Activated naive CD4-positive, alpha-beta T cell treated with anti-CD3 and anti-CD28 coated beads, Interleukin-2, amount 50 U/mL, for 24 hours (primary cell): ENCODE data around the gene ZNF473.

ENCODE experiments used
- H3K27ac Mint-ChIP-seq: one replicate; pipeline ENCODE4 v1.8.0; 2021; ENCODE audit warnings: mild to moderate bottlenecking, mixed read lengths
- H3K27me3 Mint-ChIP-seq: one replicate; pipeline ENCODE4 v1.8.0; 2021; ENCODE audit warnings: mixed read lengths
- H3K36me3 Mint-ChIP-seq: one replicate; pipeline ENCODE4 v1.8.0; 2021; ENCODE audit warnings: mixed read lengths
- H3K4me1 Mint-ChIP-seq: one replicate; pipeline ENCODE4 v1.8.0; 2021; ENCODE audit warnings: mixed read lengths
- H3K4me3 Mint-ChIP-seq: one replicate; pipeline ENCODE4 v1.8.0; 2021; ENCODE audit warnings: mild to moderate bottlenecking, mixed read lengths
- H3K9me3 Mint-ChIP-seq: one replicate; pipeline ENCODE4 v1.8.0; 2021; ENCODE audit warnings: mixed read lengths

The ZNF473 gene

DNA sequence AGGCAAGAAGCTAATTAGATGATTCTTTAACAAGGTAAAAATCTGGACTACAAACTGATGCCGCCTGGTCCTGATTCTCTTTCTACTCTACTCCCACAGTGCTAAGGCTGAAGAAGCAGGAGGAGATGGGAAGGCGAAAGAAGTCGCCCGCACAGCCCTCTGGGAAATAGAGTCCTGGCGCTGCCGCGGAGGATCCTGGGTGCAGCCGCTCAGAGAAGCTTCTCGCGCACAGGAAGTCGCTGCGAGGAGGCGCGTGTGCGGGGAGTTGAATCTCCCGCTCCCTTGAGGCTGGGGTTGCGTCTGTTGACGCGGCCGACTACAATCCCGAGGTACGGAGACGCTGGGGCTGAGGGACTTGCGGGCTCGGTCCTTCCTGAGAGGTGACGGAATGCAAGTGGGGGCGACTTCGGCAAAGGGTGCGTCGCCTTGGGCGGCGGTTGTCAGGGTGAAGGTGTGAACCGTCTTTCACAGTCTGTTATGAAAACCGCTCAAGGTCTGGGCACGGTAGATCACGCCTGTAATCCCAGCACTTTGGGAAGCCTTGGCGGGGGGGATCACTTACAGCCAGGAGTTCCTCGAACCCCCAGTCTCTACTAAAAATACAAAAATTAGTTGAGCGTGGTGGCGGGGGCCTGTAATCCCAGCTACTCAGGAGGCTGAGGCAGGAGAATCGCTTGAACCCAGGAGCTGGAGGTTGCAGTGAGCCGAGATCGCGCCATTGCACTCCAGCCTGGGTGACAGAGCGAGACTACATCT lies at the start of gene ZNF473:
ZNF473 (plus strand) TSS at position 212 of the 756 bp plus-strand sequence. CDS start 5,078 bp downstream, outside the sequence.
- Mint-ChIP-seq H3K4me3 (peak within 1 kb of the TSS; percentile 96), H3K36me3 (peaks cover 6% of the 10 kb centered on the region), H3K27ac (peak within 1 kb of the TSS; percentile 99), H3K4me1 (peaks cover 51% of the 10 kb centered on the region), H3K9me3 (no peaks in the 10 kb centered on the region), H3K27me3 (no peaks in the 10 kb centered on the region)

GRCh38 chr19:49976496-49976895 lies 49.3 kb upstream of the ZNF473 start:
- Mint-ChIP-seq H3K27me3 (no peaks in the 10 kb centered on the region), H3K9me3 (no peaks in the 10 kb centered on the region), H3K27ac (no peak overlapping the region), H3K4me1 (no peaks in the 10 kb centered on the region), H3K4me3 (no peak overlapping the region), H3K36me3 (no peaks in the 10 kb centered on the region)

DNA sequence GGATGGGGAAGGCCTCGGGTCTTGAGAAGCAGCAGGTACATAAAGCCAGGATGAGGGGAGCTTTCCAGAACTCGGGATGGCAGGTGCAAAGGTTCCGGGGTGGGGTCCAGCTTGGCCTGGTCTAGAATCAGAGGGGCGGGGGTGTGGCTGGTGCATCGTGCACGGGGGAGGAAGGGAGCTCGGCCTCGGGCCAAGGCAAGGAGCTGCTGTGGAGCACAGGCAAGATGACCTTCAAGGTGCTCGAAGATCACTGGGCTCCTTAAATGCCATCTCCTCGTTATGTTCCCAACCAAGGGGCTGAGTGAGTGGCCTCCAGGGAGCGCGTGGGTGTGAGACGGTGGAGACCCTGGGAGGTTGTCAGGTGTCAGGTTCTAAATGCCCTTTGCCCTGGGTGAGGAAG lies 48.7 kb upstream of the ZNF473 start:
- Mint-ChIP-seq H3K4me1 (no peaks in the 10 kb centered on the region), H3K4me3 (no peak overlapping the region), H3K27me3 (no peaks in the 10 kb centered on the region), H3K9me3 (no peaks in the 10 kb centered on the region), H3K27ac (no peak overlapping the region), H3K36me3 (no peaks in the 10 kb centered on the region)

GRCh38 chr19:49977881-49978280 lies 47.9 kb upstream of the ZNF473 start:
- Mint-ChIP-seq H3K9me3 (no peaks in the 10 kb centered on the region), H3K4me3 (no peak overlapping the region)

GRCh38 chr19:49978324-49978723 lies 47.5 kb upstream of the ZNF473 start:
- H3K9me3 Mint-ChIP-seq = no peaks in the 10 kb centered on the region
- H3K4me3 Mint-ChIP-seq = no peak overlapping the region
- no peaks in the 10 kb centered on the region for H3K4me1 Mint-ChIP-seq
- no peaks in the 10 kb centered on the region for H3K36me3 Mint-ChIP-seq
- H3K27me3 Mint-ChIP-seq = no peaks in the 10 kb centered on the region
- no peak overlapping the region for H3K27ac Mint-ChIP-seq

More at GRCh38 chr19:49977881-49978280, 47.9 kb upstream of the ZNF473 start:
- H3K27ac Mint-ChIP-seq = no peak overlapping the region
- H3K27me3 Mint-ChIP-seq = no peaks in the 10 kb centered on the region
- no peaks in the 10 kb centered on the region for H3K4me1 Mint-ChIP-seq
- no peaks in the 10 kb centered on the region for H3K36me3 Mint-ChIP-seq

GRCh38 chr19:49981603-49982593 lies 43.9 kb upstream of the ZNF473 start:
- Mint-ChIP-seq H3K4me1 (peaks cover 6% of the 10 kb centered on the region), H3K9me3 (no peaks in the 10 kb centered on the region), H3K4me3 (no peak overlapping the region), H3K27ac (peak overlapping the region; percentile 17), H3K36me3 (peaks cover 4% of the 10 kb centered on the region), H3K27me3 (no peaks in the 10 kb centered on the region)

- H3K27ac Mint-ChIP-seq = no peak overlapping the region
- H3K9me3 Mint-ChIP-seq = no peaks in the 10 kb centered on the region
- no peaks in the 10 kb centered on the region for H3K27me3 Mint-ChIP-seq
- peaks cover 17% of the 10 kb centered on the region for H3K4me1 Mint-ChIP-seq
- peaks cover 14% of the 10 kb centered on the region for H3K36me3 Mint-ChIP-seq
- no peak overlapping the region for H3K4me3 Mint-ChIP-seq
Observed at GRCh38 chr19:49983645-49984229, 42.1 kb upstream of the ZNF473 start.

GRCh38 chr19:49984491-49984890 lies 41.3 kb upstream of the ZNF473 start:
- Mint-ChIP-seq H3K27me3 (no peaks in the 10 kb centered on the region), H3K4me3 (no peak overlapping the region), H3K27ac (no peak overlapping the region), H3K9me3 (no peaks in the 10 kb centered on the region), H3K36me3 (peaks cover 14% of the 10 kb centered on the region), H3K4me1 (peaks cover 18% of the 10 kb centered on the region)

DNA sequence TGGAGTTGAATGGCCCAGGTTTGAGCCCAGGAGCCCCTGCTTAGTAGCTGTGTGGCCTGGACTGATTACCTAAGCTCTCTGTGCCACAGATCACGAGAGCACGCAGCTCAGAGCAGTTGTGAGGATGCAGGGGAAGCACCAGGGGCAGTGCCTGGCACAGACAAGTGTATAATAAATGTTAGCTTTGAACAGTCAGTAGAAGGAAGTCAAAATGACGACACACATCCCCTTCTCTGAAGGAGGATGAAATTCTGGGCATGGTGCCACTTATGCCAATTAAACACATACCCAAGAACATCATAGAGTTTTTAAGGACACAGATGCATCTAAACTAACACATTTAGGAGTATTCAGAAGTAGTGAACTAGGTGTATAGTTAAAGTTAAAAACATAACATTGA lies 39.9 kb upstream of the ZNF473 start:
- H3K36me3 Mint-ChIP-seq = peaks cover 14% of the 10 kb centered on the region
- H3K4me3 Mint-ChIP-seq = no peak overlapping the region
- peaks cover 18% of the 10 kb centered on the region for H3K4me1 Mint-ChIP-seq
- no peaks in the 10 kb centered on the region for H3K9me3 Mint-ChIP-seq
- no peak overlapping the region for H3K27ac Mint-ChIP-seq
- H3K27me3 Mint-ChIP-seq = no peaks in the 10 kb centered on the region

DNA sequence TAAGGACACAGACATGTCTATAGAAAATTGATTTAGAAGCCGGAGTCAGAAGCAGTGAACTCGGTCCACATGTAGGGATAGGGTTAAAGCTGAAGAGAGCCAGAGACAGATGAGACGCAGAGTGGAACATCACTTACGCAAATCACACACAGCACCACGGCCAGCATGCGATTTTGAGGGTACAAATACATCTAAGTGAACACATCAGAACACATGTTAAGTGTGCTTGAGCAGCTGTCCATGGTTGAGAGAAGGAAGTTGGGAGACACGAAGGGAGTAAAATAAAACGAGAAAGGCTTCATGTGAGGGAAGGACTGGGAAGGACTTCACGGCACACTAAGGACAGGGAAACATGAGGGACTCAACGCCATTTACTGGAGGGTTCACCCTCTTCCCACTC lies 39.5 kb upstream of the ZNF473 start:
- no peak overlapping the region for H3K4me3 Mint-ChIP-seq
- H3K27ac Mint-ChIP-seq = peak overlapping the region; percentile 49
- H3K36me3 Mint-ChIP-seq = peaks cover 19% of the 10 kb centered on the region
- no peaks in the 10 kb centered on the region for H3K27me3 Mint-ChIP-seq
- H3K4me1 Mint-ChIP-seq = peaks cover 18% of the 10 kb centered on the region
- no peaks in the 10 kb centered on the region for H3K9me3 Mint-ChIP-seq

DNA sequence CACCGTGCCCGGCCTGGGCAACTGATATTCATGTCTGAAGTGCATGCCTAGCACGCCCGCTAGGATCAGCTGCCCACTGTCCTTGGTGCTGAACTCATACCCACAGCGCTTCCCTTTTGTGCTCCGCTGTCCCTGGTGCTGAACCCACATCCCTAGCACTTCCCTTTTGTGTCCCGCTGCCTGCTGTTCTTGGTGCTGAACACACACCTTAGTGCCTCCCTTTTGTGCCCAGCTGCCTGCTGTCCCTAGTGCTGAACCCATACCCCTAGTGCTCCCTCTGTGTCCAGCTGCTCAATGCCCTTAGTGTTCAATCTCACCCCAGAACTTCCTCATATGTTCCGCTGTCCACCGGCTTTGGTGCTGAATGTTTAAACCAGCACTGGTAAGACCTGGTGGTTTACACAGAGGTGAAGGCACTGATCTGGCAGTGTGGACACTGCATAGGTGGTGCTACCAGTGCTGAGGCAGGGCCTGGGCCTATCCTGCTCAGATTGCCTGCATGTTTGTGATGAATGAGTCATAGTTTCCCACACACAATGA lies 38.6 kb upstream of the ZNF473 start:
- Mint-ChIP-seq H3K27ac (peak overlapping the region; percentile 65), H3K4me1 (peaks cover 18% of the 10 kb centered on the region), H3K36me3 (peaks cover 20% of the 10 kb centered on the region), H3K27me3 (no peaks in the 10 kb centered on the region), H3K4me3 (no peak overlapping the region), H3K9me3 (no peaks in the 10 kb centered on the region)

DNA sequence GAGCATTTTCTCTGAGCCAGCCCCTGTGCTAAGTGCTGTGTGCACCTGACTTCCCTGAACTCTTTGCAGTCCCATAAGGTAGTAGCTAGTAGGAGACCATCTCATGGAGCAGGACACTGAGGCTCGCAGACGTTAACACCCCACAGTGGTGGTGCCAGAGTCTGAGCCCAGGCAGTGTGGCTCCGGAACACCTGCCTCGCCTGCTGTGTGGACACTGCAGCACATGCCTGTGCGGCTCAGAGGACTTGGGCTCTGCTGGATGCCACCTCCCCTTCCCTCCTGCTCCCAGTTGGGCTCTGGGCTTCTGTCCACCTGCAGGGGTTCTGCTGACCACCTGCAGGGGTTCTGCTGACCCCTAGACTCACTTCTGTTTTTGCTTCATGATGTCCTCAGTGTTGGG lies 37.8 kb upstream of the ZNF473 start:
- peaks cover 23% of the 10 kb centered on the region for H3K36me3 Mint-ChIP-seq
- H3K27me3 Mint-ChIP-seq = no peaks in the 10 kb centered on the region
- no peak overlapping the region for H3K4me3 Mint-ChIP-seq
- peaks cover 18% of the 10 kb centered on the region for H3K4me1 Mint-ChIP-seq
- H3K27ac Mint-ChIP-seq = peak overlapping the region; percentile 71
- H3K9me3 Mint-ChIP-seq = no peaks in the 10 kb centered on the region

DNA sequence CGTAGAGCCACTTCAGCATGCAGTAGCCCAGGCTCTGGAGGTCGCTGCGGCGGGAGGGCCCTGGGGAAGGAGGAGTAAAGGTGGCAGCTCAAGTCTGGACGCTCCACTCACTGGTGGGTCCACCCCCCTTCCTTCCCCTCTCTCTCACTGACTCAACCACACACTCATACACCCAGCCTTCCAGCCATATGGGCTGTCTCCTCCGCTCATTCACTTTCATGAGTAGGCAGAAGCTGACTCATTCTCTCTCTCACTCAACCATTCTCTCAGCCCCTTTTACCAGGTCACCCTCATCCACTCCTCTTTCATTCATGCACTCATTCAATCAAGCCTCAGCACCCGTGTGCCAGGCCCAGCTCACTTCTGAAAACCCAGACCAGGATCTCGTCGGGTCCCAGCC lies 37.4 kb upstream of the ZNF473 start:
- no peaks in the 10 kb centered on the region for H3K9me3 Mint-ChIP-seq
- peaks cover 18% of the 10 kb centered on the region for H3K4me1 Mint-ChIP-seq
- peaks cover 23% of the 10 kb centered on the region for H3K36me3 Mint-ChIP-seq
- peak overlapping the region; percentile 44 for H3K4me3 Mint-ChIP-seq
- no peaks in the 10 kb centered on the region for H3K27me3 Mint-ChIP-seq
- peak overlapping the region; percentile 71 for H3K27ac Mint-ChIP-seq

- peaks cover 11% of the 10 kb centered on the region for H3K36me3 Mint-ChIP-seq
- H3K4me1 Mint-ChIP-seq = peaks cover 4% of the 10 kb centered on the region
- no peaks in the 10 kb centered on the region for H3K27me3 Mint-ChIP-seq
- no peak overlapping the region for H3K27ac Mint-ChIP-seq
- no peaks in the 10 kb centered on the region for H3K9me3 Mint-ChIP-seq
- H3K4me3 Mint-ChIP-seq = no peak overlapping the region
Observed at GRCh38 chr19:49997709-49998108, 28.1 kb upstream of the ZNF473 start.

DNA sequence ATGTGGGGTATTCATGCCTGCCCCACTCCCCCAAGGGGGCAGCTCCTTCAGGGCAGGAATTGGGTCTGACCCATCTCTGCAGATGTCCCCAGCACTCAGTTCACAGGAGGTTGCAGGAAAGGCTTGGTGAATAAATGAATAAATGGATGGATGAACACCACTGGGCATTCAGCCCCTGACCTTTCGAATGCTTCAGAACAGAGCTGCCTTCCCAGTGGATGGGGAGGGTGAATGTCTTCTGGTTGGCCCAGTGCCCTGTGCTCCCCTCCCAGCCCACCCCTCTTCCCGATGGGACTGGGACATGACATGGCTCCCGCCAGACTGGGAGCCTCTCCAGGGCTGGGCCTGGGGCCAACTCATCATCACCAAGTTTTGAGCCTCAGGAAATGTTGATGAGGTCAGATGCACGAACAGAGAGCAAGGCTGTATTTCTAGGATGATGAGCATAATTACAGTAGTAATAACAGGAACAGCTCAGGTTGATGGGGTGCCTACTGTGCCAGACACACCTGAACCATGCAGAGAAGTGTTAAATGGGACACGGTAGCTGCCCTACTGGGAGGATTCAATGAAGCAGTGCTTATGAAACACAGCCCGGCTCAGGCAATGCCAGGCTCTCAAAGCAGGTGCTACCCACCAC lies 26.3 kb upstream of the ZNF473 start:
- no peaks in the 10 kb centered on the region for H3K9me3 Mint-ChIP-seq
- peaks cover 13% of the 10 kb centered on the region for H3K36me3 Mint-ChIP-seq
- no peak overlapping the region for H3K27ac Mint-ChIP-seq
- no peak overlapping the region for H3K4me3 Mint-ChIP-seq
- peaks cover 10% of the 10 kb centered on the region for H3K4me1 Mint-ChIP-seq
- no peaks in the 10 kb centered on the region for H3K27me3 Mint-ChIP-seq
